H9 (cell line): ENCODE results near the gene SCYGR6. TPM values are rescaled to one million over a fixed set of nuclear protein-coding genes. Genes with fewer than 3 reads are reported as not detected.

Experiments used
- DNase-seq: peaks from one replicate; pipeline ENCODE4 v3.0.0-alpha.2; 2017
- H2AFZ ChIP-seq: one replicate; pipeline ENCODE4 v1.6.1; 2013; ENCODE audit warnings: mild to moderate bottlenecking, low read length, control low read depth, moderate library complexity
- H2AK5ac ChIP-seq: 2 replicates; pipeline ENCODE4 v1.6.1; 2013; ENCODE audit warnings: low read length, control low read depth, mixed read lengths; ENCODE audit not compliant: insufficient read length
- H2BK120ac ChIP-seq: one replicate; pipeline ENCODE4 v1.6.1; 2013; ENCODE audit warnings: low read depth, mild to moderate bottlenecking, low read length, control low read depth, inconsistent platforms; ENCODE audit not compliant: poor library complexity, severe bottlenecking
- H2BK12ac ChIP-seq: 2 replicates; pipeline ENCODE4 v1.6.1; 2013; ENCODE audit warnings: low read length, control low read depth, mixed read lengths, low read depth; ENCODE audit not compliant: insufficient read length
- H2BK15ac ChIP-seq: 2 replicates; pipeline ENCODE4 v1.6.1; 2013; ENCODE audit warnings: low read depth, low read length, control low read depth
- H2BK20ac ChIP-seq: one replicate; pipeline ENCODE4 v1.6.1; 2013; ENCODE audit warnings: low read depth, mild to moderate bottlenecking, low read length, control low read depth, inconsistent platforms; ENCODE audit not compliant: poor library complexity, severe bottlenecking
- H2BK5ac ChIP-seq: 2 replicates; pipeline ENCODE4 v1.6.1; 2013; ENCODE audit warnings: low read length, control low read depth, mixed read lengths; ENCODE audit not compliant: insufficient read length
- H3K14ac ChIP-seq: 2 replicates; pipeline ENCODE4 v1.6.1; 2013; ENCODE audit warnings: low read length, control low read depth; ENCODE audit not compliant: insufficient read depth
- H3K18ac ChIP-seq: 2 replicates; pipeline ENCODE4 v1.6.1; 2013; ENCODE audit warnings: low read depth, mild to moderate bottlenecking, mixed read lengths, low read length, control low read depth; ENCODE audit not compliant: insufficient read length
- H3K23ac ChIP-seq: 2 replicates; pipeline ENCODE4 v1.6.1; 2013; ENCODE audit warnings: low read length, control low read depth, mixed read lengths, low read depth; ENCODE audit not compliant: insufficient read length
- H3K23me2 ChIP-seq: 2 replicates; pipeline ENCODE4 v1.6.1; 2013; ENCODE audit warnings: low read depth, mild to moderate bottlenecking, mixed read lengths, low read length, control low read depth; ENCODE audit not compliant: insufficient read length, poor library complexity, severe bottlenecking
- H3K27ac ChIP-seq: 2 replicates; pipeline ENCODE4 v1.5.1; 2013; ENCODE audit warnings: low read length, control low read depth, mixed read lengths, low read depth; ENCODE audit not compliant: insufficient read length
- H3K27me3 ChIP-seq: 2 replicates; pipeline ENCODE4 v1.6.1; 2013; ENCODE audit warnings: low read length, control low read depth, inconsistent platforms; ENCODE audit not compliant: insufficient read depth
- H3K4ac ChIP-seq: 2 replicates; pipeline ENCODE4 v1.6.1; 2013; ENCODE audit warnings: low read depth, mild to moderate bottlenecking, control low read depth, inconsistent platforms, low read length, moderate library complexity
- H3K4me1 ChIP-seq: 2 replicates; pipeline ENCODE4 v1.6.1; 2013; ENCODE audit warnings: low read length, control low read depth, inconsistent platforms; ENCODE audit not compliant: insufficient read depth
- H3K4me2 ChIP-seq: 2 replicates; pipeline ENCODE4 v1.6.1; 2013; ENCODE audit warnings: low read length, control low read depth, mixed read lengths; ENCODE audit not compliant: insufficient read length, insufficient read depth
- H3K56ac ChIP-seq: 2 replicates; pipeline ENCODE4 v1.6.1; 2013; ENCODE audit warnings: low read depth, mild to moderate bottlenecking, mixed read lengths, low read length, control low read depth; ENCODE audit not compliant: insufficient read length
- H3K79me1 ChIP-seq: 2 replicates; pipeline ENCODE4 v1.6.1; 2013; ENCODE audit warnings: low read depth, mild to moderate bottlenecking, moderate library complexity, low read length, control low read depth, inconsistent platforms; ENCODE audit not compliant: insufficient read depth, poor library complexity, severe bottlenecking
- H3K79me2 ChIP-seq: 2 replicates; pipeline ENCODE4 v1.6.1; 2013; ENCODE audit warnings: low read length, control low read depth, inconsistent platforms; ENCODE audit not compliant: insufficient read depth
- H3K9ac ChIP-seq: 2 replicates; pipeline ENCODE4 v1.6.1; 2013; ENCODE audit warnings: low read length, control low read depth, mixed read lengths; ENCODE audit not compliant: insufficient read length; ENCODE audit errors: extremely low read depth
- H3K9me3 ChIP-seq: one replicate; pipeline ENCODE4 v1.6.1; 2013; ENCODE audit warnings: low read depth, low read length, inconsistent platforms; ENCODE audit not compliant: control insufficient read depth
- H3T11ph ChIP-seq: one replicate; pipeline ENCODE4 v1.6.1; 2013; ENCODE audit warnings: mild to moderate bottlenecking, low read length, control low read depth, inconsistent platforms
- H4K20me1 ChIP-seq: one replicate; pipeline ENCODE4 v1.6.1; 2013; ENCODE audit not compliant: control insufficient read depth, insufficient read length, insufficient read depth
- H4K5ac ChIP-seq: 2 replicates; pipeline ENCODE4 v1.6.1; 2013; ENCODE audit warnings: low read depth, mild to moderate bottlenecking, mixed read lengths, low read length, control low read depth; ENCODE audit not compliant: insufficient read length
- H4K8ac ChIP-seq: replicated peaks from 2 replicates; pipeline ENCODE4 v1.6.1; 2013; ENCODE audit warnings: low read length, control low read depth, mixed read lengths, low read depth; ENCODE audit not compliant: insufficient read length
- H4K91ac ChIP-seq: 2 replicates; pipeline ENCODE4 v1.6.1; 2013; ENCODE audit warnings: low read depth, mild to moderate bottlenecking, moderate library complexity, mixed read lengths, low read length, control low read depth; ENCODE audit not compliant: insufficient read length
- H3K27ac Mint-ChIP-seq, 3 experiments: 2 replicates in 2 of 3; 3 replicates in 1 of 3; pipeline ENCODE4 v1.8.0; 2020 to 2021; ENCODE audit warnings: mixed read lengths in 3 of 3, mild to moderate bottlenecking in 1 of 3, moderate library complexity in 1 of 3
- H3K27me3 Mint-ChIP-seq: 2 replicates; pipeline ENCODE4 v1.8.0; 2021; ENCODE audit warnings: low read depth, mild to moderate bottlenecking, moderate library complexity, mixed read lengths
- H3K36me3 Mint-ChIP-seq, 3 experiments: 2 replicates in 2 of 3; 3 replicates in 1 of 3; pipeline ENCODE4 v1.8.0; 2020 to 2021; ENCODE audit warnings: low read depth in 3 of 3, mixed read lengths in 3 of 3; ENCODE audit not compliant: insufficient read depth in 1 of 3
- H3K4me1 Mint-ChIP-seq, 2 experiments: 2 replicates each; pipeline ENCODE4 v1.8.0; 2020; ENCODE audit warnings: mixed read lengths in 2 of 2
- H3K4me3 Mint-ChIP-seq, 2 experiments: 2 replicates in 1 of 2; 3 replicates in 1 of 2; pipeline ENCODE4 v1.8.0; 2020 to 2021; ENCODE audit warnings: mild to moderate bottlenecking in 2 of 2, mixed read lengths in 2 of 2, moderate library complexity in 1 of 2
- H3K9me3 Mint-ChIP-seq, 2 experiments: 2 replicates in 1 of 2; 3 replicates in 1 of 2; pipeline ENCODE4 v1.8.0; 2020; ENCODE audit warnings: mild to moderate bottlenecking in 2 of 2, mixed read lengths in 2 of 2, moderate library complexity in 1 of 2
- WGBS: extraction: QIAGEN DNeasy Blood & Tissue Kit; methylation state at CpG from one replicate; pipeline ENCODE4 v1.1.7; 2013; ENCODE audit warnings: missing lambda C conversion rate, low lambda C conversion rate, mixed read lengths; ENCODE audit not compliant: insufficient read length; ENCODE audit errors: extremely low coverage; 5-methylcytosine and 5-hydroxymethylcytosine counted together
- total RNA-seq: library from RNA; stranded (reverse); gene quantifications from 2 replicates; pipeline ENCODE4 v1.2.1, GENCODE V29; 2021
- TF ChIP-seq, protein P1 (sequence below): fragments of 200-600 bp; sonication (generic); conservative IDR thresholded peaks from 3 replicates; pipeline ENCODE4 v1.8.0; 2021; ENCODE audit warnings: antibody characterized with exemption, mild to moderate bottlenecking

The SCYGR6 gene
- total RNA-seq, 1 experiment from 2014 or later = not detected

- Histone ChIP-seq H3K79me1 (no peaks in the 10 kb centered on the region), H4K8ac (no peak overlapping the region), H3K9ac (no peak overlapping the region), H3K14ac (no peak overlapping the region), H3K23ac (no peak overlapping the region), H2BK15ac (no peak overlapping the region), H3K4me2 (no peak overlapping the region), H4K91ac (no peak overlapping the region), H4K5ac (no peak overlapping the region), H2AFZ (no peak overlapping the region), H3K27me3 (no peaks in the 10 kb centered on the region), H3K27ac (no peak overlapping the region), H3K79me2 (no peaks in the 10 kb centered on the region), H4K20me1 (no peaks in the 10 kb centered on the region), H3K56ac (no peak overlapping the region), H3K18ac (no peak overlapping the region), H2AK5ac (no peak overlapping the region), H3K4me1 (no peaks in the 10 kb centered on the region), H2BK20ac (no peak overlapping the region), H3T11ph (no peak overlapping the region), H2BK12ac (no peak overlapping the region), H2BK5ac (no peak overlapping the region), H3K23me2 (peaks cover 5% of the 10 kb centered on the region), H3K9me3 (no peaks in the 10 kb centered on the region), H2BK120ac (no peak overlapping the region), H3K4ac (no peak overlapping the region)
- H3K27ac Mint-ChIP-seq = no peak overlapping the region
- H3K4me3 Mint-ChIP-seq = no peak overlapping the region
- H3K4me1 Mint-ChIP-seq = peaks cover 13 to 20% of the 10 kb centered on the region in 2 experiments
- H3K27me3 Mint-ChIP-seq = peaks cover 15% of the 10 kb centered on the region
- no CpG with 5 or more reads among the region's 4 CpGs for WGBS
- H3K36me3 Mint-ChIP-seq = no peaks in the 10 kb centered on the region
- TF ChIP-seq, protein P1, sequence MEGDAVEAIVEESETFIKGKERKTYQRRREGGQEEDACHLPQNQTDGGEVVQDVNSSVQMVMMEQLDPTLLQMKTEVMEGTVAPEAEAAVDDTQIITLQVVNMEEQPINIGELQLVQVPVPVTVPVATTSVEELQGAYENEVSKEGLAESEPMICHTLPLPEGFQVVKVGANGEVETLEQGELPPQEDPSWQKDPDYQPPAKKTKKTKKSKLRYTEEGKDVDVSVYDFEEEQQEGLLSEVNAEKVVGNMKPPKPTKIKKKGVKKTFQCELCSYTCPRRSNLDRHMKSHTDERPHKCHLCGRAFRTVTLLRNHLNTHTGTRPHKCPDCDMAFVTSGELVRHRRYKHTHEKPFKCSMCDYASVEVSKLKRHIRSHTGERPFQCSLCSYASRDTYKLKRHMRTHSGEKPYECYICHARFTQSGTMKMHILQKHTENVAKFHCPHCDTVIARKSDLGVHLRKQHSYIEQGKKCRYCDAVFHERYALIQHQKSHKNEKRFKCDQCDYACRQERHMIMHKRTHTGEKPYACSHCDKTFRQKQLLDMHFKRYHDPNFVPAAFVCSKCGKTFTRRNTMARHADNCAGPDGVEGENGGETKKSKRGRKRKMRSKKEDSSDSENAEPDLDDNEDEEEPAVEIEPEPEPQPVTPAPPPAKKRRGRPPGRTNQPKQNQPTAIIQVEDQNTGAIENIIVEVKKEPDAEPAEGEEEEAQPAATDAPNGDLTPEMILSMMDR = no peak
- H3K9me3 Mint-ChIP-seq = no peaks in the 10 kb centered on the region
- DNase-seq = no peak
Measured at GRCh38 chr2:227719641-227720040, 4.9 kb downstream of the SCYGR6 start.
